ENCODE measurements around the gene CHTF18. TPM values are rescaled to one million over a fixed set of nuclear protein-coding genes. Genes with fewer than 3 reads are reported as not detected.

The CHTF18 gene
- total and polyA plus RNA-seq, 8 donors, result 18.8 to 35.5 (median 24.4) TPM

GRCh38 chr16:800834-801511 lies 12.6 kb downstream of the CHTF18 start:
- intact Hi-C loops (cut with DNase I), result no loop called here
- ATAC-seq (no peak), DNase-seq (no peak)
- peaks cover 0 to 5% of the 10 kb centered on the region in 2 donors for H3K4me1 ChIP-seq
- H3K27me3 ChIP-seq, result peaks cover 22 to 60% of the 10 kb centered on the region in 2 donors
- H3K27ac ChIP-seq, result no peak overlapping the region
- H3K9me3 ChIP-seq, result no peaks in the 10 kb centered on the region
- no peak overlapping the region for H3K4me3 ChIP-seq
- no peaks in the 10 kb centered on the region for H3K36me3 ChIP-seq
- no peak for TF ChIP-seq CTCF (IDR thresholded peaks at IDR 0.05)

GRCh38 chr16:801584-802363 lies 13.4 kb downstream of the CHTF18 start:
- no peak for ATAC-seq
- Histone ChIP-seq H3K36me3 (no peaks in the 10 kb centered on the region), H3K9me3 (no peaks in the 10 kb centered on the region), H3K4me1 (peaks cover 0 to 13% of the 10 kb centered on the region in 2 donors), H3K27ac (no peak overlapping the region), H3K4me3 (no peak overlapping the region), H3K27me3 (peaks cover 22 to 60% of the 10 kb centered on the region in 2 donors)
- DNase-seq, result no peak
- intact Hi-C loops (cut with DNase I), result no loop called here
- TF ChIP-seq CTCF (IDR thresholded peaks at IDR 0.05), result no peak

GRCh38 chr16:802461-802860 lies 14.0 kb downstream of the CHTF18 start:
- ATAC-seq (no peak), DNase-seq (no peak)
- no peak for TF ChIP-seq CTCF (IDR thresholded peaks at IDR 0.05)
- Histone ChIP-seq H3K4me3 (no peak overlapping the region), H3K9me3 (no peaks in the 10 kb centered on the region), H3K4me1 (peaks cover 0 to 14% of the 10 kb centered on the region in 2 donors), H3K27ac (no peak overlapping the region), H3K36me3 (no peaks in the 10 kb centered on the region), H3K27me3 (peaks cover 22 to 56% of the 10 kb centered on the region in 2 donors)
- intact Hi-C loops (cut with DNase I), result no loop called here

GRCh38 chr16:802914-803753 lies 14.7 kb downstream of the CHTF18 start:
- Histone ChIP-seq H3K27ac (no peak overlapping the region), H3K4me3 (no peak overlapping the region), H3K9me3 (no peaks in the 10 kb centered on the region), H3K4me1 (peaks cover 0 to 14% of the 10 kb centered on the region in 2 donors), H3K27me3 (peaks cover 22 to 55% of the 10 kb centered on the region in 2 donors), H3K36me3 (no peaks in the 10 kb centered on the region)
- intact Hi-C loops (cut with DNase I), result no loop called here
- TF ChIP-seq CTCF (IDR thresholded peaks at IDR 0.05), result no peak
- no peak for DNase-seq
- no peak for ATAC-seq

GRCh38 chr16:803754-804080 lies 15.3 kb downstream of the CHTF18 start:
- ATAC-seq, result no peak
- Histone ChIP-seq H3K27me3 (peaks cover 22 to 52% of the 10 kb centered on the region in 2 donors), H3K36me3 (no peaks in the 10 kb centered on the region), H3K27ac (no peak overlapping the region), H3K4me1 (peaks cover 0 to 19% of the 10 kb centered on the region in 2 donors), H3K9me3 (no peaks in the 10 kb centered on the region), H3K4me3 (no peak overlapping the region)
- intact Hi-C loops (cut with DNase I), result no loop called here
- TF ChIP-seq CTCF (IDR thresholded peaks at IDR 0.05), result no peak
- DNase-seq, result no peak
